Peyer's patch (tissue), 4 donors: ENCODE measurements around the gene TEX264. TPM values are rescaled to one million over a fixed set of nuclear protein-coding genes. Genes with fewer than 3 reads are reported as not detected.
A peak's percentile ranks its signal among the peaks of the same experiment; 100 is the strongest.

ENCODE experiments used
- DNase-seq, 3 donors: peaks; one replicate each; pipeline ENCODE4 v3.0.0-alpha.2; 2017 to 2019
- H3K27ac ChIP-seq, 4 donors: fragments of 200-600 bp; sonication (generic); one replicate each; pipeline ENCODE4 v1.5.1; 2016 to 2019
- H3K27me3 ChIP-seq, 2 donors: fragments of 200-600 bp; sonication (generic); one replicate each; pipeline ENCODE4 v1.5.1; 2019
- H3K36me3 ChIP-seq, 3 donors: fragments of 200-600 bp; sonication (generic); one replicate each; pipeline ENCODE4 v1.5.1; 2016 to 2019
- H3K4me1 ChIP-seq, 4 donors: fragments of 200-600 bp; sonication (generic); one replicate each; pipeline ENCODE4 v1.5.1; 2016 to 2019
- H3K4me3 ChIP-seq, 4 donors: fragments of 200-600 bp; sonication (generic); 1 replicate in 3 of 4; 2 replicates in 1 of 4; pipeline ENCODE4 v1.5.1; 2016 to 2019; ENCODE audit warnings: mild to moderate bottlenecking in 1 of 4
- H3K9me3 ChIP-seq, 4 donors: fragments of 200-600 bp; sonication (generic); one replicate each; pipeline ENCODE4 v1.5.1; 2016 to 2019; ENCODE audit warnings: mild to moderate bottlenecking in 1 of 4
- CTCF ChIP-seq, 6 experiments: fragments of 450-650 bp in 4 of 6; fragments of 200-600 bp in 2 of 6; sonication (generic) in 1 of 6; IDR thresholded peaks; one replicate each; pipeline ENCODE4 v1.5.1; 2017 to 2019; ENCODE audit warnings: antibody characterized with exemption in 6 of 6, mild to moderate bottlenecking in 3 of 6, moderate library complexity in 1 of 6
- POLR2A ChIP-seq, 2 donors: fragments of 450-650 bp; IDR thresholded peaks; one replicate each; pipeline ENCODE4 v1.5.1; 2017; ENCODE audit warnings: antibody characterized with exemption in 2 of 2, mild to moderate bottlenecking in 2 of 2, moderate library complexity in 2 of 2
- total RNA-seq, 4 donors: library from RNA; depleted of rRNA; stranded (reverse); fragments of >200 nt; gene quantifications; one replicate each; pipeline ENCODE4 v1.1.0, GENCODE V29; 2016

The TEX264 gene
- total RNA-seq, 4 donors from 2014 or later, result 22.3 to 118 (median 83.2) TPM

GRCh38 chr3:51710631-51711351, 39.7 kb downstream of the TEX264 start:
- DNase-seq, result peak in 2 of 3 donors; percentile 27 to 33
- H3K36me3 ChIP-seq, result peaks cover 0 to 3% (median 0%) of the 10 kb centered on the region in 3 donors
- peaks cover 0 to 9% (median 0%) of the 10 kb centered on the region in 4 donors for H3K4me1 ChIP-seq
- no peaks in the 10 kb centered on the region for H3K27me3 ChIP-seq
- TF ChIP-seq CTCF (IDR thresholded peaks at IDR 0.05), result no peak
- TF ChIP-seq POLR2A (IDR thresholded peaks at IDR 0.05), result no peak
- H3K27ac ChIP-seq, result no peak overlapping the region
- no peak overlapping the region for H3K4me3 ChIP-seq
- H3K9me3 ChIP-seq, result no peaks in the 10 kb centered on the region

GRCh38 chr3:51711352-51712037, 40.4 kb downstream of the TEX264 start:
- Histone ChIP-seq H3K4me3 (no peak overlapping the region), H3K27ac (no peak overlapping the region), H3K4me1 (peaks cover 0 to 8% (median 0%) of the 10 kb centered on the region in 4 donors), H3K36me3 (no peaks in the 10 kb centered on the region), H3K27me3 (no peaks in the 10 kb centered on the region), H3K9me3 (no peaks in the 10 kb centered on the region)
- DNase-seq, result peak in 1 of 3 donors; percentile 9
- TF ChIP-seq POLR2A (IDR thresholded peaks at IDR 0.05) (no peak), CTCF (IDR thresholded peaks at IDR 0.05) (no peak)

GRCh38 chr3:51712038-51712420, 41.0 kb downstream of the TEX264 start:
- H3K27me3 ChIP-seq, result no peaks in the 10 kb centered on the region
- no peak overlapping the region for H3K27ac ChIP-seq
- H3K4me1 ChIP-seq, result peaks cover 0 to 3% (median 0%) of the 10 kb centered on the region in 4 donors
- peak in 2 of 3 donors; percentile 15 to 18 for DNase-seq
- H3K4me3 ChIP-seq, result no peak overlapping the region
- H3K9me3 ChIP-seq, result no peaks in the 10 kb centered on the region
- TF ChIP-seq POLR2A (IDR thresholded peaks at IDR 0.05) (no peak), CTCF (IDR thresholded peaks at IDR 0.05) (no peak)
- no peaks in the 10 kb centered on the region for H3K36me3 ChIP-seq

- Histone ChIP-seq H3K27me3 (no peaks in the 10 kb centered on the region), H3K36me3 (no peaks in the 10 kb centered on the region), H3K27ac (no peak overlapping the region), H3K4me1 (no peaks in the 10 kb centered on the region), H3K4me3 (no peak overlapping the region), H3K9me3 (no peaks in the 10 kb centered on the region)
- DNase-seq, result peak in 2 of 3 donors; percentile 27 to 38
- no peak for TF ChIP-seq CTCF (IDR thresholded peaks at IDR 0.05)
- no peak for TF ChIP-seq POLR2A (IDR thresholded peaks at IDR 0.05)
Observed at GRCh38 chr3:51712511-51712931, 41.5 kb downstream of the TEX264 start.

- Histone ChIP-seq H3K9me3 (no peaks in the 10 kb centered on the region), H3K36me3 (no peaks in the 10 kb centered on the region), H3K4me1 (no peaks in the 10 kb centered on the region), H3K27ac (no peak overlapping the region), H3K4me3 (no peak overlapping the region), H3K27me3 (no peaks in the 10 kb centered on the region)
- TF ChIP-seq CTCF (IDR thresholded peaks at IDR 0.05) (no peak), POLR2A (IDR thresholded peaks at IDR 0.05) (no peak)
- DNase-seq, result peak in 2 of 3 donors; percentile 28 to 31
Observed at GRCh38 chr3:51712963-51713362, 41.9 kb downstream of the TEX264 start.
